Astrocyte (in vitro differentiated cells and primary cell): Measurements from ENCODE around the gene CCDC78. TPM values are rescaled to one million over a fixed set of nuclear protein-coding genes. Genes with fewer than 3 reads are reported as not detected.

Experiments
- DNase-seq: peaks from one replicate; pipeline ENCODE4 v3.0.0-alpha.2; 2010; ENCODE audit warnings: low read depth
- FAIRE-seq: peaks from 2 replicates; lab custom pipeline; 2011; peaks lifted over from hg19 to GRCh38; lab: Jason Lieb, UNC
- H2AFZ ChIP-seq: 2 replicates; pipeline ENCODE4 v1.6.0; 2012; ENCODE audit warnings: low read depth, low read length, inconsistent platforms
- H3K27ac ChIP-seq: 2 replicates; pipeline ENCODE4 v1.5.1; 2011; ENCODE audit warnings: low read depth, low read length, inconsistent platforms
- H3K27me3 ChIP-seq: 2 replicates; pipeline ENCODE4 v1.6.0; 2011; ENCODE audit warnings: low read length, inconsistent platforms; ENCODE audit not compliant: insufficient read depth
- H3K36me3 ChIP-seq: 2 replicates; pipeline ENCODE4 v1.5.1; 2011; ENCODE audit warnings: low read length, inconsistent platforms; ENCODE audit not compliant: insufficient read depth
- H3K4me1 ChIP-seq: 2 replicates; pipeline ENCODE4 v1.5.1; 2011; ENCODE audit warnings: low read length, inconsistent platforms; ENCODE audit not compliant: insufficient read depth
- H3K4me2 ChIP-seq: 2 replicates; pipeline ENCODE4 v1.6.0; 2012; ENCODE audit warnings: low read length, inconsistent platforms
- H3K4me3 ChIP-seq: 2 replicates; pipeline ENCODE4 v1.5.1; 2011; ENCODE audit warnings: low read depth, mild to moderate bottlenecking, low read length, inconsistent platforms; ENCODE audit not compliant: insufficient read depth
- H3K79me2 ChIP-seq: 2 replicates; pipeline ENCODE4 v1.6.0; 2012; ENCODE audit warnings: mild to moderate bottlenecking, low read length, inconsistent platforms; ENCODE audit not compliant: insufficient read depth
- H3K9ac ChIP-seq: 2 replicates; pipeline ENCODE4 v1.6.0; 2012; ENCODE audit warnings: mild to moderate bottlenecking, low read length, inconsistent platforms
- H3K9me3 ChIP-seq: 2 replicates; pipeline ENCODE4 v1.5.1; 2012; ENCODE audit warnings: low read depth, mild to moderate bottlenecking, low read length, inconsistent platforms; ENCODE audit not compliant: insufficient read depth
- H4K20me1 ChIP-seq: 2 replicates; pipeline ENCODE4 v1.6.0; 2012; ENCODE audit warnings: low read length, inconsistent platforms; ENCODE audit not compliant: insufficient read depth
- H3K27ac Mint-ChIP-seq: one replicate; pipeline ENCODE4 v1.8.0; 2021; ENCODE audit warnings: mild to moderate bottlenecking, mixed read lengths; ENCODE audit not compliant: unreplicated experiment
- H3K27me3 Mint-ChIP-seq: one replicate; pipeline ENCODE4 v1.8.0; 2021; ENCODE audit warnings: low read depth, mixed read lengths; ENCODE audit not compliant: unreplicated experiment
- H3K36me3 Mint-ChIP-seq: one replicate; pipeline ENCODE4 v1.8.0; 2021; ENCODE audit warnings: low read depth, mixed read lengths; ENCODE audit not compliant: unreplicated experiment
- H3K4me1 Mint-ChIP-seq: one replicate; pipeline ENCODE4 v1.8.0; 2021; ENCODE audit warnings: low read depth, mixed read lengths; ENCODE audit not compliant: unreplicated experiment
- H3K4me3 Mint-ChIP-seq: one replicate; pipeline ENCODE4 v1.8.0; 2021; ENCODE audit warnings: mild to moderate bottlenecking, moderate library complexity, mixed read lengths; ENCODE audit not compliant: unreplicated experiment
- H3K9me3 Mint-ChIP-seq: one replicate; pipeline ENCODE4 v1.8.0; 2021; ENCODE audit warnings: mild to moderate bottlenecking, mixed read lengths; ENCODE audit not compliant: unreplicated experiment
- CTCF ChIP-seq: IDR thresholded peaks from 2 replicates; pipeline ENCODE4 v1.5.1; 2011; ENCODE audit warnings: low read depth, mild to moderate bottlenecking, inconsistent platforms, low read length, moderate library complexity; ENCODE audit not compliant: insufficient read depth
- EZH2 ChIP-seq: IDR thresholded peaks from 2 replicates; pipeline ENCODE4 v1.6.1; 2012; ENCODE audit warnings: mild to moderate bottlenecking, low read length, inconsistent platforms; ENCODE audit not compliant: insufficient read depth
- total RNA-seq: library from RNA; stranded (reverse); gene quantifications from 2 replicates; pipeline ENCODE4 v1.2.1, GENCODE V29; 2021

CCDC78 gene
- total RNA-seq, 1 donor from 2014 or later, result 4.7 TPM

GRCh38 chr16:728131-728889, 2.1 kb upstream of the CCDC78 start:
- Histone ChIP-seq H3K36me3 (no peaks in the 10 kb centered on the region), H3K4me3 (peak overlapping the region; percentile 28), H3K9ac (peak overlapping the region; percentile 35), H3K27me3 (no peaks in the 10 kb centered on the region), H3K79me2 (no peaks in the 10 kb centered on the region), H2AFZ (peak overlapping the region; percentile 47), H4K20me1 (peaks cover 3% of the 10 kb centered on the region), H3K9me3 (no peaks in the 10 kb centered on the region), H3K27ac (no peak overlapping the region), H3K4me2 (peak overlapping the region; percentile 94), H3K4me1 (peaks cover 12% of the 10 kb centered on the region)
- Mint-ChIP-seq H3K4me1 (no peaks in the 10 kb centered on the region), H3K27ac (no peak overlapping the region), H3K36me3 (peaks cover 5% of the 10 kb centered on the region), H3K9me3 (no peaks in the 10 kb centered on the region), H3K27me3 (no peaks in the 10 kb centered on the region), H3K4me3 (peak overlapping the region; percentile 57)
- TF ChIP-seq EZH2, result no peak
- TF ChIP-seq CTCF, result no peak
- FAIRE-seq (no peak), DNase-seq (peak; percentile 63)

- H3K4me3 Mint-ChIP-seq, result peak overlapping the region; percentile 27
- no peaks in the 10 kb centered on the region for H3K79me2 ChIP-seq
- TF ChIP-seq EZH2 (no peak), CTCF (no peak)
- no peak overlapping the region for H2AFZ ChIP-seq
- H3K27ac Mint-ChIP-seq, result no peak overlapping the region
- H3K27me3 Mint-ChIP-seq, result no peaks in the 10 kb centered on the region
- H3K36me3 Mint-ChIP-seq, result no peaks in the 10 kb centered on the region
- no peaks in the 10 kb centered on the region for H3K9me3 ChIP-seq
- H3K36me3 ChIP-seq, result no peaks in the 10 kb centered on the region
- peak overlapping the region; percentile 94 for H3K4me2 ChIP-seq
- H3K9ac ChIP-seq, result peak overlapping the region; percentile 73
- DNase-seq, result no peak
- peaks cover 12% of the 10 kb centered on the region for H3K4me1 ChIP-seq
- no peaks in the 10 kb centered on the region for H3K9me3 Mint-ChIP-seq
- H3K27ac ChIP-seq, result no peak overlapping the region
- peak overlapping the region; percentile 61 for H3K4me3 ChIP-seq
- H4K20me1 ChIP-seq, result peaks cover 8% of the 10 kb centered on the region
- no peaks in the 10 kb centered on the region for H3K4me1 Mint-ChIP-seq
- H3K27me3 ChIP-seq, result no peaks in the 10 kb centered on the region
- no peak for FAIRE-seq
These were observed 1.2 kb upstream of the CCDC78 start for GRCh38 chr16:727291-727977.

- Histone ChIP-seq H3K27ac (no peak overlapping the region), H3K4me1 (peaks cover 21% of the 10 kb centered on the region), H3K4me3 (no peak overlapping the region), H3K27me3 (no peaks in the 10 kb centered on the region), H3K4me2 (peak overlapping the region; percentile 71), H3K9me3 (no peaks in the 10 kb centered on the region), H2AFZ (no peak overlapping the region), H3K9ac (no peak overlapping the region), H4K20me1 (peaks cover 13% of the 10 kb centered on the region), H3K79me2 (no peaks in the 10 kb centered on the region), H3K36me3 (no peaks in the 10 kb centered on the region)
- no peak overlapping the region for H3K27ac Mint-ChIP-seq
- no peaks in the 10 kb centered on the region for H3K36me3 Mint-ChIP-seq
- DNase-seq (no peak), FAIRE-seq (no peak)
- no peaks in the 10 kb centered on the region for H3K9me3 Mint-ChIP-seq
- H3K4me3 Mint-ChIP-seq, result no peak overlapping the region
- TF ChIP-seq CTCF (no peak), EZH2 (no peak)
- no peaks in the 10 kb centered on the region for H3K27me3 Mint-ChIP-seq
- H3K4me1 Mint-ChIP-seq, result no peaks in the 10 kb centered on the region
These were observed 130 bp downstream of the CCDC78 start for GRCh38 chr16:726188-726437.
